Neural progenitor cell (in vitro differentiated cells): Measurements from ENCODE around the gene EPB41L4A. TPM values are rescaled to one million over a fixed set of nuclear protein-coding genes. Genes with fewer than 3 reads are reported as not detected.

Source experiments
- DNase-seq: peaks from one replicate; pipeline ENCODE4 v3.0.0-alpha.2; 2016; ENCODE audit warnings: low spot score
- H2AFZ ChIP-seq: fragments of 200-600 bp; sonication (generic); replicated peaks from 2 replicates; pipeline ENCODE4 v1.6.1; 2016; ENCODE audit warnings: antibody characterized with exemption
- H3F3A ChIP-seq: fragments of 200-600 bp; sonication (generic); 2 replicates; pipeline ENCODE4 v1.6.1; 2016; ENCODE audit warnings: antibody characterized with exemption, low read depth
- H3K27ac ChIP-seq: fragments of 200-600 bp; sonication (generic); 2 replicates; pipeline ENCODE4 v1.5.1; 2016; ENCODE audit warnings: mild to moderate bottlenecking
- H3K27me3 ChIP-seq: fragments of 200-600 bp; sonication (generic); 2 replicates; pipeline ENCODE4 v1.6.1; 2016; ENCODE audit warnings: mild to moderate bottlenecking, moderate library complexity
- H3K36me3 ChIP-seq: fragments of 200-600 bp; sonication (generic); 2 replicates; pipeline ENCODE4 v1.5.1; 2016
- H3K4me1 ChIP-seq: fragments of 200-600 bp; sonication (generic); 2 replicates; pipeline ENCODE4 v1.6.1; 2016; ENCODE audit warnings: mixed run types
- H3K4me2 ChIP-seq: fragments of 200-600 bp; sonication (generic); 2 replicates; pipeline ENCODE4 v1.6.1; 2016
- H3K4me3 ChIP-seq: fragments of 200-600 bp; sonication (generic); 2 replicates; pipeline ENCODE4 v1.5.1; 2016
- H3K79me2 ChIP-seq: fragments of 200-600 bp; sonication (generic); 2 replicates; pipeline ENCODE4 v1.6.1; 2016; ENCODE audit warnings: low read depth
- H3K9ac ChIP-seq: fragments of 200-600 bp; sonication (generic); 2 replicates; pipeline ENCODE4 v1.6.1; 2016
- H3K9me3 ChIP-seq: fragments of 200-600 bp; sonication (generic); 2 replicates; pipeline ENCODE4 v1.5.1; 2016; ENCODE audit warnings: low read depth
- H4K20me1 ChIP-seq: fragments of 200-600 bp; sonication (generic); 2 replicates; pipeline ENCODE4 v1.6.1; 2016; ENCODE audit warnings: low read depth
- H3K27ac Mint-ChIP-seq: 3 replicates; pipeline ENCODE4 v1.8.0; 2021; ENCODE audit warnings: mixed read lengths
- H3K27me3 Mint-ChIP-seq: 2 replicates; pipeline ENCODE4 v1.8.0; 2022; ENCODE audit warnings: low read depth, mild to moderate bottlenecking, inconsistent platforms, moderate library complexity, mixed read lengths; ENCODE audit not compliant: insufficient read depth
- H3K36me3 Mint-ChIP-seq: 3 replicates; pipeline ENCODE4 v1.8.0; 2021; ENCODE audit warnings: mixed read lengths
- H3K4me1 Mint-ChIP-seq: 3 replicates; pipeline ENCODE4 v1.8.0; 2021; ENCODE audit warnings: mixed read lengths
- H3K4me3 Mint-ChIP-seq: 3 replicates; pipeline ENCODE4 v1.8.0; 2021; ENCODE audit warnings: mild to moderate bottlenecking, moderate library complexity, mixed read lengths
- H3K9me3 Mint-ChIP-seq: 3 replicates; pipeline ENCODE4 v1.8.0; 2020; ENCODE audit warnings: mixed read lengths
- CTCF ChIP-seq: fragments of 200-600 bp; sonication (generic); IDR thresholded peaks from 2 replicates; pipeline ENCODE4 v1.5.1; 2017; ENCODE audit warnings: antibody characterized with exemption, mild to moderate bottlenecking
- EZH2 ChIP-seq: fragments of 200-600 bp; sonication (generic); IDR thresholded peaks from 2 replicates; pipeline ENCODE4 v1.6.1; 2017; ENCODE audit warnings: antibody characterized with exemption, mild to moderate bottlenecking, moderate library complexity
- EZH2phosphoT487 ChIP-seq: fragments of 200-600 bp; sonication (generic); IDR thresholded peaks from 2 replicates; pipeline ENCODE4 v1.6.1; 2017; ENCODE audit warnings: antibody characterized with exemption
- total RNA-seq: library from RNA; depleted of rRNA; stranded (reverse); fragments of >200 nt; gene quantifications from 2 replicates; pipeline ENCODE4 v1.2.3, GENCODE V29; 2015; ENCODE audit warnings: low replicate concordance

Gene EPB41L4A
- total RNA-seq, 1 donor from 2014 or later, result 2.7 TPM

- TF ChIP-seq EZH2 (no peak), EZH2phosphoT487 (no peak), CTCF (no peak)
- Histone ChIP-seq H3K79me2 (no peaks in the 10 kb centered on the region), H3K27ac (no peak overlapping the region), H3F3A (no peaks in the 10 kb centered on the region), H3K4me1 (peaks cover 4% of the 10 kb centered on the region), H3K9me3 (no peaks in the 10 kb centered on the region), H3K4me2 (no peak overlapping the region), H3K27me3 (no peaks in the 10 kb centered on the region), H4K20me1 (no peaks in the 10 kb centered on the region), H3K4me3 (no peak overlapping the region), H3K9ac (no peak overlapping the region), H3K36me3 (no peaks in the 10 kb centered on the region), H2AFZ (no peak overlapping the region)
- peaks cover 2% of the 10 kb centered on the region for H3K27me3 Mint-ChIP-seq
- peaks cover 2% of the 10 kb centered on the region for H3K9me3 Mint-ChIP-seq
- H3K4me3 Mint-ChIP-seq, result no peak overlapping the region
- DNase-seq, result no peak
- no peaks in the 10 kb centered on the region for H3K4me1 Mint-ChIP-seq
- no peak overlapping the region for H3K27ac Mint-ChIP-seq
- peaks cover 6% of the 10 kb centered on the region for H3K36me3 Mint-ChIP-seq
Measured at GRCh38 chr5:112353678-112354077, 65.4 kb downstream of the EPB41L4A start.

GRCh38 chr5:112351225-112351624, 67.9 kb downstream of the EPB41L4A start:
- DNase-seq, result no peak
- Histone ChIP-seq H3K27me3 (no peaks in the 10 kb centered on the region), H2AFZ (no peak overlapping the region), H3K36me3 (no peaks in the 10 kb centered on the region), H4K20me1 (no peaks in the 10 kb centered on the region), H3K9me3 (no peaks in the 10 kb centered on the region), H3K79me2 (no peaks in the 10 kb centered on the region), H3K4me2 (no peak overlapping the region), H3K4me1 (peaks cover 17% of the 10 kb centered on the region), H3K4me3 (no peak overlapping the region), H3F3A (no peaks in the 10 kb centered on the region), H3K27ac (no peak overlapping the region), H3K9ac (no peak overlapping the region)
- Mint-ChIP-seq H3K4me3 (no peak overlapping the region), H3K4me1 (no peaks in the 10 kb centered on the region), H3K36me3 (peaks cover 6% of the 10 kb centered on the region), H3K9me3 (peaks cover 2% of the 10 kb centered on the region), H3K27ac (no peak overlapping the region), H3K27me3 (peaks cover 2% of the 10 kb centered on the region)
- TF ChIP-seq EZH2, result no peak
- no peak for TF ChIP-seq EZH2phosphoT487
- TF ChIP-seq CTCF, result no peak

GRCh38 chr5:112350626-112351025, 68.5 kb downstream of the EPB41L4A start:
- DNase-seq, result no peak
- no peaks in the 10 kb centered on the region for H3F3A ChIP-seq
- H3K27me3 ChIP-seq, result no peaks in the 10 kb centered on the region
- no peaks in the 10 kb centered on the region for H3K79me2 ChIP-seq
- Mint-ChIP-seq H3K4me3 (no peak overlapping the region), H3K36me3 (peaks cover 6% of the 10 kb centered on the region), H3K27me3 (peaks cover 2% of the 10 kb centered on the region), H3K9me3 (peaks cover 2% of the 10 kb centered on the region), H3K4me1 (no peaks in the 10 kb centered on the region), H3K27ac (no peak overlapping the region)
- no peaks in the 10 kb centered on the region for H4K20me1 ChIP-seq
- no peak overlapping the region for H3K4me3 ChIP-seq
- TF ChIP-seq EZH2phosphoT487, result no peak
- TF ChIP-seq EZH2, result no peak
- TF ChIP-seq CTCF, result no peak
- no peak overlapping the region for H3K4me2 ChIP-seq
- H2AFZ ChIP-seq, result no peak overlapping the region
- H3K4me1 ChIP-seq, result peaks cover 17% of the 10 kb centered on the region
- no peak overlapping the region for H3K9ac ChIP-seq
- H3K27ac ChIP-seq, result no peak overlapping the region
- no peaks in the 10 kb centered on the region for H3K9me3 ChIP-seq
- H3K36me3 ChIP-seq, result no peaks in the 10 kb centered on the region
